ENCODE measurements around the gene SLC6A17. TPM values are rescaled to one million over a fixed set of nuclear protein-coding genes. Genes with fewer than 3 reads are reported as not detected.

Gene SLC6A17
- total and polyA plus RNA-seq, 9 donors: 0.03 to 0.15 (median 0.05) TPM; not detected in 3

DNA sequence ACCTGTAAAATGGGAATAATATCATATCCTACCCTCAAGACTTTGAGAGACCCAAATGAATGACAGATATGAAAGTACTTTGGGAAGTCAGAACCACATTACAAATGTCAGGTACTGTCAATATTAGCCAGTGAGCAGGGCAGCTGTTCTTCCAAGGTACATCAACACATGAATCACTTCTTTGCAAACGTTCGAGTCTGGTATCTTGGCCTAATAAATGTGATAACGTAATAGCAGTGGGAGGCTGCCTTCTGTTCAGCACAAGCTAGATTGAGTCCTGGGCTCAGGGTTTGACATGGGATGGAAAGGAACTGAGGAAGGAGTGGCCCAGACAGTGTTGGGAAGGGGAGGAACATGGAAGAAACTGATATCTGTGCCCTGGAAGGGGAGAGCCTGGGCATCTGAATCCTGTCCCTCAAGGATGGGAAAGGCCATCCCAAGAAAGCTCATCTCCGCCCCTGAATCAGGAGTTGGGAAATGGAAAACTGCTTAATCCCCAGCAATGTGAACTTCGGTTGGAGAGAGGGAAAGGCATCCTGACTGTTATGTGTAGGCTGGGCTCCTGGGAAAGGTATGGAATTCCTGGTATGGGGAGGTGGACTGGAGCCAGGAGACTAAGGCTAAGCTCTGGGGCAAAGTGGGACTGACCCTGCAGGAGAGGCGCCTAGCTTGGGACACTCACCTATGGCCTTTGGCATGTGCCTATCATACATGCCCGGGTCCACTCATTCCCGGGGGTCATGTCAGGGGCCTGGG is 74.1 kb downstream of the SLC6A17 start:
- no peak for DNase-seq
- no peaks in the 10 kb centered on the region for H3K36me3 ChIP-seq
- WGBS, 3 donors: 66 to 80% (median 73%) methylated on average over 8 of the region's 8 CpGs

DNA sequence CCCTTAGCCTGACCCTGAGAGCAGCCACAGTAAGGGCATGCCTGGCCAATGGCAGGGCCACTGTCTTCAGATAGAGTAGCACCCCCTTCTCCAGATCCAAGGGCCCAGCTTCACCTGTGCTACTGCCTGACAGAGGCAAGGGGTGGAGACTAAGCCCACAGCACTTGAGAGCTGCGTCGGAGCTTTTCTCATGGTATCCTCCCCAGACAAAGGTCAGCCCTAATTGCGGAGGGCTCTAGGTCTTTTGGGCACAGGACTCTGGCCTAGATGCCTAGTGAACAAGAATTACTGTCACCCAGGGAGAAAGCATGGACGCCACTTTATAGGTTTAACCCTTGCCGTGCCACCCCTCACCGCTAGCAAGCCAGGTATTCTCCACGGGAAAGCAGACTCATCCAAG is 74.9 kb downstream of the SLC6A17 start:
- H3K36me3 ChIP-seq: no peaks in the 10 kb centered on the region
- WGBS, 3 donors: 68 to 83% (median 81%) methylated on average over 7 of the region's 7 CpGs
- H3K4me3 ChIP-seq: no peak overlapping the region
- intact Hi-C loops (cut with DNase I): no loop called here
- DNase-seq: no peak
- H3K9me3 ChIP-seq: no peaks in the 10 kb centered on the region
- no peaks in the 10 kb centered on the region for H3K4me1 ChIP-seq (ENCODE audit: insufficient read depth)
- TF ChIP-seq, protein P1, sequence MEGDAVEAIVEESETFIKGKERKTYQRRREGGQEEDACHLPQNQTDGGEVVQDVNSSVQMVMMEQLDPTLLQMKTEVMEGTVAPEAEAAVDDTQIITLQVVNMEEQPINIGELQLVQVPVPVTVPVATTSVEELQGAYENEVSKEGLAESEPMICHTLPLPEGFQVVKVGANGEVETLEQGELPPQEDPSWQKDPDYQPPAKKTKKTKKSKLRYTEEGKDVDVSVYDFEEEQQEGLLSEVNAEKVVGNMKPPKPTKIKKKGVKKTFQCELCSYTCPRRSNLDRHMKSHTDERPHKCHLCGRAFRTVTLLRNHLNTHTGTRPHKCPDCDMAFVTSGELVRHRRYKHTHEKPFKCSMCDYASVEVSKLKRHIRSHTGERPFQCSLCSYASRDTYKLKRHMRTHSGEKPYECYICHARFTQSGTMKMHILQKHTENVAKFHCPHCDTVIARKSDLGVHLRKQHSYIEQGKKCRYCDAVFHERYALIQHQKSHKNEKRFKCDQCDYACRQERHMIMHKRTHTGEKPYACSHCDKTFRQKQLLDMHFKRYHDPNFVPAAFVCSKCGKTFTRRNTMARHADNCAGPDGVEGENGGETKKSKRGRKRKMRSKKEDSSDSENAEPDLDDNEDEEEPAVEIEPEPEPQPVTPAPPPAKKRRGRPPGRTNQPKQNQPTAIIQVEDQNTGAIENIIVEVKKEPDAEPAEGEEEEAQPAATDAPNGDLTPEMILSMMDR (IDR thresholded peaks at IDR 0.05): no peak
- TF ChIP-seq EP300 (IDR thresholded peaks at IDR 0.05): no peak
- H3K27ac ChIP-seq: no peak overlapping the region
- H3K27me3 ChIP-seq: no peaks in the 10 kb centered on the region

More for the DNA sequence above, 74.1 kb downstream of the SLC6A17 start:
- Histone ChIP-seq H3K4me1 (ENCODE audit: insufficient read depth) (no peaks in the 10 kb centered on the region), H3K9me3 (no peaks in the 10 kb centered on the region), H3K27me3 (no peaks in the 10 kb centered on the region), H3K4me3 (no peak overlapping the region), H3K27ac (no peak overlapping the region)
- intact Hi-C loops (cut with DNase I): no loop called here
- TF ChIP-seq POLR2A (IDR thresholded peaks at IDR 0.05) (no peak), EP300 (IDR thresholded peaks at IDR 0.05) (no peak)
- TF ChIP-seq, protein P1 (IDR thresholded peaks at IDR 0.05): no peak

DNA sequence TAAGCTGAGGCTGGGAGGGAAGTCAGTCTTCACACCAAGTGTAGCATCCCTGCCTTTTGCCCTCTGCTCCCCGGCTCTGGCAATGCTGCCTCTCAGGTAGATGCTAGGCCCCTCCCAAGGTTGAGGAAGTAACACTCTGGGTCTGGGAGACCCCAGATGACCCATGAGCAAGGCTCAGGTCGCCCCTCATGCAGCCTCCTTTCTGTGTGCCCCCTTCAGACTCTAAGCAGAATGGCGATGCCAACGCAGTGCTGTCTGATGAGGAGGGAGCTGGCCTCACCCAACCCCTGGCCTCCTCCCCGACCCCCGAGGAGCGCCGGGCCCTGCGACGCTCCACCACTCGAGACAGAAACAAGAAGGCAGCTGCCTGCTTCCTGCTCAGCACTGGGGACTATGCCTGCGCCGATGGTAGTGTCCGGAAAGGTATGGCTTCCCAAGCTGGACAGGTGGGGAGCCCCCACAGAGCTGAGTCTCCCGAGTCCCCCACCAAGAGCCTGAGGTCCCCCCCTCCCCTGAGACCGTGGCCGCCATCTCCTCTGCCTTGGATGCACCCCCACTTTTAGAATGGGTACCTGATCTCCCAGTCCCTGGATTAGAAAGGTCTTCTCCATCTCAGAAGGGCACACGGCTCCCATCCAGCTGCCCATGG is 75.6 kb downstream of the SLC6A17 start:
- Histone ChIP-seq H3K4me3 (no peak overlapping the region), H3K36me3 (no peaks in the 10 kb centered on the region), H3K4me1 (ENCODE audit: insufficient read depth) (no peaks in the 10 kb centered on the region), H3K27ac (no peak overlapping the region), H3K9me3 (no peaks in the 10 kb centered on the region), H3K27me3 (no peaks in the 10 kb centered on the region)
- TF ChIP-seq POLR2A (IDR thresholded peaks at IDR 0.05) (no peak), EP300 (IDR thresholded peaks at IDR 0.05) (no peak)
- TF ChIP-seq, protein P1 (IDR thresholded peaks at IDR 0.05): no peak
- 93 to 96% (median 96%) methylated on average over 18 of the region's 18 CpGs for WGBS, 3 donors
- DNase-seq: no peak
- intact Hi-C loops (cut with DNase I): no loop called here

DNA sequence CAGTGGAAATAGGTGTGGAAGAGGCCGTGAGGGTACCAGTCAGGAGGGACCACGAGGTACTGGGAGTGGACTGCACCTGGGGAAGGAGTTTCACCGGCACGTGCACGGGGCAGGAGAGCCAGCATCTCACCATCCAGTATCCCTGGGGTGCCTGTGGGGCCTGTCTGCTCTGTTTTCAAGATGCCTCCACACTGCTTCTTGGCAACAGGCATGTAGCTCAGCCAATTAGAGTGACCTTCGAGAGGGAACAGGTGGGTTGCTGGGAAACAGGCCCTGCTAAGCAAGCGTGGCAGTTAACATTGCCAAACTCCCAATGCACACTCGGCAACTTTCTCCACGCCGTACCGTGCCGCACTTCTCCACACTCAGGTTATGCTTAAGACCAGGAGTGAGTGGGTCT is 77.5 kb downstream of the SLC6A17 start:
- 80 to 88% (median 84%) methylated on average over 12 of the region's 12 CpGs for WGBS, 3 donors
- TF ChIP-seq, protein P1 (IDR thresholded peaks at IDR 0.05): no peak
- TF ChIP-seq EP300 (IDR thresholded peaks at IDR 0.05): no peak
- no peak for TF ChIP-seq POLR2A (IDR thresholded peaks at IDR 0.05)
- Histone ChIP-seq H3K9me3 (no peaks in the 10 kb centered on the region), H3K4me1 (ENCODE audit: insufficient read depth) (no peaks in the 10 kb centered on the region), H3K27me3 (no peaks in the 10 kb centered on the region), H3K4me3 (no peak overlapping the region), H3K36me3 (no peaks in the 10 kb centered on the region), H3K27ac (no peak overlapping the region)
- intact Hi-C loops (cut with DNase I): no loop called here
- DNase-seq: no peak
